Mucosa of descending colon (tissue), 3 donors: ENCODE results near the gene GPR27. TPM values are rescaled to one million over a fixed set of nuclear protein-coding genes. Genes with fewer than 3 reads are reported as not detected.

Experiments used
- ATAC-seq: fragments of 200-7000 bp; cut with Tn5 transposase; one replicate; pipeline ENCODE4 v1.9.1; 2020; ENCODE audit warnings: mild to moderate bottlenecking, moderate library complexity
- DNase-seq, 3 donors: peaks; one replicate each; pipeline ENCODE4 v3.0.0-alpha.2; 2020
- H3K36me3 ChIP-seq: fragments of 200-600 bp; one replicate; pipeline ENCODE4 v1.8.0; 2021; ENCODE audit warnings: low read depth, mild to moderate bottlenecking
- H3K4me1 ChIP-seq: fragments of 200-600 bp; one replicate; pipeline ENCODE4 v1.8.0; 2021; ENCODE audit warnings: low read depth, mild to moderate bottlenecking
- H3K4me3 ChIP-seq: fragments of 200-600 bp; one replicate; pipeline ENCODE4 v1.8.0; 2021; ENCODE audit warnings: mild to moderate bottlenecking
- H3K9me3 ChIP-seq: fragments of 200-600 bp; one replicate; pipeline ENCODE4 v1.8.0; 2021; ENCODE audit warnings: mild to moderate bottlenecking
- CTCF ChIP-seq: fragments of 200-600 bp; IDR thresholded peaks from one replicate; pipeline ENCODE4 v1.8.0; 2022; ENCODE audit warnings: antibody characterized with exemption, mild to moderate bottlenecking
- intact Hi-C, 2 donors: fragments of 100-400 bp; cut with DNase I in 1 of 2; cut with micrococcal nuclease in 1 of 2; formaldehyde crosslinking; loops; one replicate each; pipeline versions ENCODE4 v1.11.0 to v1.11.1; 2022; cut with DNase I, micrococcal nuclease
- long read RNA-seq, 2 donors: library from polyadenylated mRNA; unstranded; transcript quantifications; one replicate each; pipeline ENCODE4 v2.0.0, GENCODE V29; 2019 to 2021
- total RNA-seq, 3 donors: library from RNA; stranded (reverse); fragmentation: NEBNext Ultra II Directional in 2 of 3; extraction: Animal tissue kit (Norgen Biotek cat#: 25700) in 2 of 3; gene quantifications; one replicate each; pipeline versions ENCODE4 v1.2.1 to v1.2.4, GENCODE V29; 2021 to 2023
- donor health status: DM: no; HTN: no; CAD: no; lungs with moderate emphysema.
- donor health status: DM: no; HTN: no; CAD: no.
- donor health status: DM: no; HTN: yes; CAD: no.

GPR27 gene
- total RNA-seq: 1 to 10 TPM in 1 of 3 donors, under 1 TPM in 2; 0.14 to 2.1 (median 0.39) TPM
- long read RNA-seq, donor 1, transcript GPR27-201 (1 exons, 2,447 nt): major isoform, 7 of 7 reads
- long read RNA-seq, donor 1, partial matches to known transcripts: 0 of 7 reads
- long read RNA-seq, donor 1, other reads (novel, unspliced or antisense): 0 of 7 reads
- long read RNA-seq, donor 2: 0 reads

- H3K36me3 ChIP-seq: no peaks in the 10 kb centered on the region
- DNase-seq: peak in 2 of 3 donors; percentile 12 to 59
- no peak within 1 kb of the TSS for H3K4me3 ChIP-seq
- intact Hi-C loops: no loop called here
- ATAC-seq: peak; percentile 74
- H3K9me3 ChIP-seq: no peaks in the 10 kb centered on the region
- peaks cover 2% of the 10 kb centered on the region for H3K4me1 ChIP-seq
- TF ChIP-seq CTCF: no peak
These were observed at the start of gene GPR27 for GRCh38 chr3:71753701-71754609. TSS of gene GPR27 (plus strand) at chr3:71753855. CDS start at chr3:71754050, 195 bp downstream.

- DNase-seq (no peak), ATAC-seq (no peak)
- H3K4me3 ChIP-seq: no peak overlapping the region
- H3K4me1 ChIP-seq: no peaks in the 10 kb centered on the region
- no peaks in the 10 kb centered on the region for H3K9me3 ChIP-seq
- TF ChIP-seq CTCF: no peak
- intact Hi-C loops: no loop called here
- H3K36me3 ChIP-seq: no peaks in the 10 kb centered on the region
These were observed 48.7 kb upstream of the GPR27 start for GRCh38 chr3:71704915-71705314.

- peaks cover 2% of the 10 kb centered on the region for H3K4me1 ChIP-seq
- intact Hi-C loops: no loop called here
- no peaks in the 10 kb centered on the region for H3K36me3 ChIP-seq
- no peak for DNase-seq
- no peaks in the 10 kb centered on the region for H3K9me3 ChIP-seq
- ATAC-seq: no peak
- no peak for TF ChIP-seq CTCF
- H3K4me3 ChIP-seq: no peak overlapping the region
These were observed 48.0 kb upstream of the GPR27 start for GRCh38 chr3:71705681-71706080.

- no peak for DNase-seq
- Histone ChIP-seq H3K9me3 (no peaks in the 10 kb centered on the region), H3K4me1 (peaks cover 5% of the 10 kb centered on the region), H3K4me3 (no peak overlapping the region), H3K36me3 (no peaks in the 10 kb centered on the region)
- no peak for ATAC-seq
- no peak for TF ChIP-seq CTCF
- intact Hi-C loops: no loop called here
These were observed 46.1 kb upstream of the GPR27 start for GRCh38 chr3:71707595-71707994.

- ATAC-seq: peak; percentile 36
- Histone ChIP-seq H3K4me1 (peaks cover 5% of the 10 kb centered on the region), H3K36me3 (no peaks in the 10 kb centered on the region), H3K4me3 (no peak overlapping the region), H3K9me3 (no peaks in the 10 kb centered on the region)
- no peak for DNase-seq
- TF ChIP-seq CTCF: no peak
- intact Hi-C loops: no loop called here
These were observed 45.1 kb upstream of the GPR27 start for GRCh38 chr3:71708476-71709105.
